ENCODE measurements around the gene LRRC4C. TPM values are rescaled to one million over a fixed set of nuclear protein-coding genes. Genes with fewer than 3 reads are reported as not detected.

LRRC4C gene
- total RNA-seq, 2 donors from 2014 or later, result 0.84 to 0.95 TPM

DNA sequence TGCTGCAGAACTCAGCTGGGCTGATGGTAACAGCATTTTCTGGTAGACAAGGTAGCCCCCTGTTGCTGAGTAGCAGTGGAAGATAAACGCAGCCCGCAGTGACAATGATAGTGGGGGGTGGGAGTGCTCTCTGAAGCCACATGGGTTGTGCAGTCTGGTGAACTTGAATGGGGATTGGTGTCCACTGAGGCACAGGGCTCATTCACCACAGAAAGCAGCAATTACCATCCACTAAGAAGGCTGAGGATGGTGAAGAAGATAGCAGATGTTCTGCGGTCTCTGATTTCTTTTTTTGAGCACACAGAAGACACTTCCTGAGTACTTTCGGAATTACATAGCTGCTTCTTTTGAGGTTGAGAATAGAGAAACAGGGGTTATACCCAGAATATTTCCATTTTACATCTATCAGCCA lies 150.3 kb downstream of the LRRC4C start:
- H3K27ac Mint-ChIP-seq, result no peak overlapping the region
- WGBS, 2 experiments (ENCODE audit: insufficient coverage in 1 of 2, insufficient read length in 1 of 2), result 95% methylated on average over 4 of the region's 4 CpGs; no CpG with 5 or more reads in 1 of the 2 experiments
- Histone ChIP-seq H3K4me3 (ENCODE audit: low read length) (no peak overlapping the region), H3K27ac (ENCODE audit: low read depth, low read length) (no peak overlapping the region), H3K9me3 (ENCODE audit: control insufficient read depth, low read length) (no peaks in the 10 kb centered on the region), H3K36me3 (ENCODE audit: control insufficient read depth, insufficient read depth, low read length) (no peaks in the 10 kb centered on the region), H3K9ac (ENCODE audit: extremely low read depth, low read length, poor library complexity, severe bottlenecking) (no peak overlapping the region), H3K27me3 (ENCODE audit: control insufficient read depth, insufficient read depth, low read length, poor library complexity, severe bottlenecking) (no peaks in the 10 kb centered on the region), H3K4me1 (ENCODE audit: control insufficient read depth, insufficient read depth, low read length) (peaks cover 8% of the 10 kb centered on the region)
- peaks cover 9% of the 10 kb centered on the region for H3K9me3 Mint-ChIP-seq
- H3K4me3 Mint-ChIP-seq, result no peak overlapping the region
- H3K36me3 Mint-ChIP-seq (ENCODE audit: low read depth), result peaks cover 3% of the 10 kb centered on the region
- H3K4me1 Mint-ChIP-seq, result peaks cover 28% of the 10 kb centered on the region
- no peak for TF ChIP-seq CTCF (conservative IDR thresholded peaks at IDR 0.05)
- no peaks in the 10 kb centered on the region for H3K27me3 Mint-ChIP-seq (ENCODE audit: insufficient read depth)
- peak; percentile 46 for DNase-seq

DNA sequence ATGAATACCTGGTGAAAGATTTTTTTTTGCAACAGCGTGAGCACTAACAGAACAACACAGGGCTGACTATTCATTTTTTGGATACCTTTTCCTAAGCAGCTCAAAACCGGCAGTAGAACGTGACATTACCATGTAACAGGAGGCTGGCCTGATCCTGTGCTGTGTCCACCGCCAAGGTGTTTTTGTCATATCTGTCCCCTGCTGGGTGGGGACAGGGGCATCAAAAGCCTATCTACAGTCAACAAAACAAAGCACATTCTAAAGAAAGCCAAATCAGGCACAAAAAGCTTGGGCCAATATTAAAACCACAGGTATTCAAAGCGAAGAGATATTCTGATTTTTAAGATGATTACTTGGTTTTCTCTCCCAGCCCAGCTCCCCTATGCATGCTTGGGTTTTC lies 151.2 kb downstream of the LRRC4C start:
- no peak for TF ChIP-seq CTCF (conservative IDR thresholded peaks at IDR 0.05)
- peak overlapping the region; percentile 81 for H3K27ac Mint-ChIP-seq
- H3K27ac ChIP-seq (ENCODE audit: low read depth, low read length), result peak overlapping the region; percentile 79
- peak; percentile 55 for DNase-seq
- no peaks in the 10 kb centered on the region for H3K36me3 ChIP-seq (ENCODE audit: control insufficient read depth, insufficient read depth, low read length)
- WGBS, 2 experiments (ENCODE audit: insufficient coverage in 1 of 2, insufficient read length in 1 of 2), result 75 to 90% methylated on average over 3 to 5 of the region's 5 CpGs
- no peaks in the 10 kb centered on the region for H3K9me3 ChIP-seq (ENCODE audit: control insufficient read depth, low read length)
- no peak overlapping the region for H3K9ac ChIP-seq (ENCODE audit: extremely low read depth, low read length, poor library complexity, severe bottlenecking)
- peaks cover 28% of the 10 kb centered on the region for H3K4me1 Mint-ChIP-seq
- no peaks in the 10 kb centered on the region for H3K27me3 ChIP-seq (ENCODE audit: control insufficient read depth, insufficient read depth, low read length, poor library complexity, severe bottlenecking)
- H3K4me3 Mint-ChIP-seq, result no peak overlapping the region
- H3K9me3 Mint-ChIP-seq, result peaks cover 9% of the 10 kb centered on the region
- H3K4me3 ChIP-seq (ENCODE audit: low read length), result peak overlapping the region; percentile 26
- no peaks in the 10 kb centered on the region for H3K27me3 Mint-ChIP-seq (ENCODE audit: insufficient read depth)
- H3K4me1 ChIP-seq (ENCODE audit: control insufficient read depth, insufficient read depth, low read length), result peaks cover 8% of the 10 kb centered on the region
- H3K36me3 Mint-ChIP-seq (ENCODE audit: low read depth), result peaks cover 3% of the 10 kb centered on the region

DNA sequence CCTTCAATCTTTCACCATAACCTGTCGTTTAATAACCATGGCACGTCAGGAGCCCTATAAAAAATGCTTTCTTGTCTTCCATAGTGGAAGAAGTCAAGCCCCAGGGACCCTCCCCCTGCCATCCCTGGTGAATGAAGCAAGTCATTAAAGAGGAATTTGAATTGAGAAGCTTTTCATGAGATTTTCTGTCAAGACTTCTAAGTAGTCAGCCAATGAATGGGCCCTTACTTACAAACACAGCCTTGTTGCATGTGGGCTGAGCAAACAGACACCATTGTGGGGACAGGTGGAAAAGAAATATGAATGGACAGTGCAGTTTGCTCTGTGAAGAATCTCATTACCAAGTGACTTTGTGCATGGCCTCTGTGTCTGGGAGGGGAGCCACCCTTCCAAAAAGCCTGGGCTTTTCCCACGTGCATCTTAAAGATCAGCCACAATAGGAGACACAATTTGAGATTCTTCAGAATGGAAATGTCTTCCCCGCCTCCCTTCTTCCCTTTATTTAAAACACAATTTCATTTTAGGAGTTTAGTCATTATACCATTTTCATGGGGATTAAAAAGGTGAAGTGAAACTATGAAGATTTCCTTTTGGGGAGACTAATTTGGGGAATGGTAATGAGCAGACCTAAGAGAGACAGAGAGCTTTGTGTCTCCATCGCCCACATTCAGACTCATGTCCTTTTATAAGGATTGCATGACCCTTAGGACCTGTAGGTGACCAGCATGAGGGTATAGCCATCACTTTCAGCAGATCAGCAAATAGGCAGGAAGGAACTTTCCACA lies 152.0 kb downstream of the LRRC4C start:
- WGBS, 2 experiments (ENCODE audit: insufficient coverage in 1 of 2, insufficient read length in 1 of 2), result 80 to 91% methylated on average over 2 to 5 of the region's 5 CpGs
- no peak for DNase-seq
- H3K27ac Mint-ChIP-seq, result no peak overlapping the region

More for the DNA sequence above, 152.0 kb downstream of the LRRC4C start:
- Mint-ChIP-seq H3K27me3 (ENCODE audit: insufficient read depth) (no peaks in the 10 kb centered on the region), H3K4me3 (no peak overlapping the region), H3K36me3 (ENCODE audit: low read depth) (peaks cover 3% of the 10 kb centered on the region), H3K9me3 (peaks cover 14% of the 10 kb centered on the region), H3K4me1 (peaks cover 28% of the 10 kb centered on the region)
- Histone ChIP-seq H3K27ac (ENCODE audit: low read depth, low read length) (peak overlapping the region; percentile 79), H3K9ac (ENCODE audit: extremely low read depth, low read length, poor library complexity, severe bottlenecking) (no peak overlapping the region), H3K4me1 (ENCODE audit: control insufficient read depth, insufficient read depth, low read length) (peaks cover 8% of the 10 kb centered on the region), H3K9me3 (ENCODE audit: control insufficient read depth, low read length) (peaks cover 3% of the 10 kb centered on the region), H3K36me3 (ENCODE audit: control insufficient read depth, insufficient read depth, low read length) (no peaks in the 10 kb centered on the region), H3K27me3 (ENCODE audit: control insufficient read depth, insufficient read depth, low read length, poor library complexity, severe bottlenecking) (no peaks in the 10 kb centered on the region), H3K4me3 (ENCODE audit: low read length) (peak overlapping the region; percentile 26)
- TF ChIP-seq CTCF (conservative IDR thresholded peaks at IDR 0.05), result no peak

Measured in endodermal cell (in vitro differentiated cells).